ENCODE results near the gene TMEM9B.

- TF ChIP-seq, protein P1, sequence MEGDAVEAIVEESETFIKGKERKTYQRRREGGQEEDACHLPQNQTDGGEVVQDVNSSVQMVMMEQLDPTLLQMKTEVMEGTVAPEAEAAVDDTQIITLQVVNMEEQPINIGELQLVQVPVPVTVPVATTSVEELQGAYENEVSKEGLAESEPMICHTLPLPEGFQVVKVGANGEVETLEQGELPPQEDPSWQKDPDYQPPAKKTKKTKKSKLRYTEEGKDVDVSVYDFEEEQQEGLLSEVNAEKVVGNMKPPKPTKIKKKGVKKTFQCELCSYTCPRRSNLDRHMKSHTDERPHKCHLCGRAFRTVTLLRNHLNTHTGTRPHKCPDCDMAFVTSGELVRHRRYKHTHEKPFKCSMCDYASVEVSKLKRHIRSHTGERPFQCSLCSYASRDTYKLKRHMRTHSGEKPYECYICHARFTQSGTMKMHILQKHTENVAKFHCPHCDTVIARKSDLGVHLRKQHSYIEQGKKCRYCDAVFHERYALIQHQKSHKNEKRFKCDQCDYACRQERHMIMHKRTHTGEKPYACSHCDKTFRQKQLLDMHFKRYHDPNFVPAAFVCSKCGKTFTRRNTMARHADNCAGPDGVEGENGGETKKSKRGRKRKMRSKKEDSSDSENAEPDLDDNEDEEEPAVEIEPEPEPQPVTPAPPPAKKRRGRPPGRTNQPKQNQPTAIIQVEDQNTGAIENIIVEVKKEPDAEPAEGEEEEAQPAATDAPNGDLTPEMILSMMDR (conservative IDR thresholded peaks at IDR 0.05): no peak
- TF ChIP-seq ZFX (IDR thresholded peaks at IDR 0.05): no peak
Observed at GRCh38 chr11:8973121-8973520, 8.9 kb upstream of the TMEM9B start.
